Measurements from ENCODE around the gene PLN.

The PLN gene

DNA sequence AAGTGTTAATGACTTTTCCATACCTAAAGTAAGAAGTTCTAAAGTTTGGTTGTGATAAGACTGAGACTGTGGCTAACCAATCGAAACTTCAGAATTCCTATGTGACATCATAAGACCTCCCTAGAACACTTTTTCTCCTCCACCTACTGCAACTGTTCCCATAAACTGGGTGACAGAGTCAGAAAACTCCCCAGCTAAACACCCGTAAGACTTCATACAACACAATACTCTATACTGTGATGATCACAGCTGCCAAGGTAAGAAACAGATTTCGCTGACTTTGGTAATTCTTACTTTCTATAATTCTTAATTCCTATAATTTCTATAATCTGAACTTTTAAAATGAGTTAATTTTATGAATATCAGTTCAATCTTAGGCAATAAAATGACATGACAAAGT, at the start of gene PLN:
Gene PLN (plus strand): TSS at position 161 of the 400 bp plus-strand sequence. CDS start 10,626 bp downstream, outside the sequence.
- DNase-seq: no peak

DNA sequence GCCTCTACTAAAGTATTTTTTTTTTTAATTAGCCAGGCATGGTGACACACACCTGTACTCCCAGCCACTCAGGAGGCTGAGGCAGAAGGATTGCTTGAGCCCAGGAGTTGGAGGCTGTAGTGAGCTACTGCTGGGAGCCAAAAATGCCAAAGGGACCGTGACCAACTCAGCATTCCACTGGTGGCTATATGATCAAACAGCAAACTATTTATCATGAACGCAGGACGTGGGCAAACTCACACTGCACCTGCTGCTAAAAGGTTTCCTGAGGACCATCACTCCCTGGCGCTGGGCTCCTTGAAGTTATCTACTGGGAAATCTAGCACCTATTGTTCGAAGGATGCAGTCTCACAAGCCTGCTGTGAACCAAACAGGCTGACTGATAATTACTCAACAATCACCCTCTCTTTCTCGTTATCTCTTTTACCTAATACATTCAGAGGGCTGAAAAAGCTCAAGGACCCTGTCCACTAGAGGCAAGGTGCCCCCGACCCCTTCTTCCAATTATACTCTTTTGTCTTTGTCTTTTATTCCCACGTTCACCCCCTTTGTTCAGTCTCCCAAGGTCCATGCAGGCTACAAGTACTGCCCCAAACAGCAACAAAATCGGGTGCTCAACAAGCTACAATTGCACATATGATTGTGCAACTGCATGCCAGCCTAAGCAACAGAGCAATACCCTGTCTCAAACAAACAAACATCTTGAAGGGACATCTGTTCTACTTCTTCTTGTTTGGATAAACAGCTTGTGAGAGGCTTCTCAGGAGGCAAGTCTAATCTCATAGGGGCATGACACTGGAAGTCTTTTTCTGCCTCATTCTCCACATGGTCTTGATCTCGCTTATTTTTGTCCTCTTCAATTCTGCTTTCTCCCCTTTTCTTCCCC, 47.7 kb upstream of the PLN start:
- DNase-seq: no peak

DNA sequence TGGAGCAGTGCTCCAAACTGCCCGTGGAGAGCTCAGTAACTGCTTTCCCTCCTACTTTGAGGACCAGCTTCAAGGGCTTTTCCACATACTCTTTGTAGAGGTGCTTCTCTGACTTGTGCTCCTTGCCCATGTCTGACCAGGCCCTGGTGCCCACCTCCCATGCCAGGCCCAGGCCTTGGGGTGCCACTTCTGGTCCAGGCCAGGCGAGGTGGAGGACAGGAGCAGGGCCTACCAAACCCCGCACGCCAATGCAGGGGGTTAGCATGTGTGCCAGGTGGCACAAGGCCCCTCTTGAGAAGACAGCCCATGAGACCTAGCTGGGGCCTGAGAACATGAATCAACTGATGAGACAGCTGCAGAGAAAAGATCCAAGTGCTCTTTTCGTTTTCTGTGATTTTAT, 47.0 kb upstream of the PLN start:
- DNase-seq: no peak

DNA sequence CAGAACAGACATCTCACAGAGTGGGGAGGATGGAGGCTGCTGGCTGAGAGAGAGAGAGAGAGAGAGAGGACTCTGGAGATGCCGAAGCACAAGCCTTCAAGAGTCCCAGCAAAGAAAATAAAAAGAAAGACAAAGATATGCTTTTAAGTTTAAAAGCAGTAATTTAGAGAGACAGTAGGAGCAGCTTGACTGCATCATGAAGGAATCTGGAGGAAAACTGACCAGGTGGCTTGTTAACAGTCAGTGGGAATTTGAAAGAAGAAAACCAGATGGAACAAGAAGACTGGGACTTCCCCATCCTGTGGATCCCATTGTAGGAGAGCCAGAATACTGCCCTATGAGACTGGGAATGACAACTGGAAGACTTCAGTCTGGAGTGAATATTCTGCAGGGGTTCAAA, 46.3 kb upstream of the PLN start:
- no peak for DNase-seq

DNA sequence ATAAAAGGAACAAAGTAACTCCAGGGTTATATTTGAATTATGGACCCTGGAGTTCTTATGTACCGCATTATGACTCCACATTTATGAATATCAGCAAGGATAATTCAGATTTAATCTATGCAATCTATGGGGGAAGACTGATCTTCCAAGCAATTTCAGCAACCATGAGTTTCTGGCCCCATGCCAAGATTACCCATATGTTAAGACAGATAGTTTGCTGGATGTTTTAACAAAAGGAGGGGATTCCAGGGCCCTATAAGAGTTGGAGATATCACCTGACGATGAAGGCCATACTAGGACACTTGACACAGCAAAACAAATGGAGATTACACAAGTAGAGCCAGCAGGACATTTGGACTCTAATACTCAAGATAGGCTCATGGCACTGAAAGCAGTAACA, 45.9 kb upstream of the PLN start:
- DNase-seq: no peak

DNA sequence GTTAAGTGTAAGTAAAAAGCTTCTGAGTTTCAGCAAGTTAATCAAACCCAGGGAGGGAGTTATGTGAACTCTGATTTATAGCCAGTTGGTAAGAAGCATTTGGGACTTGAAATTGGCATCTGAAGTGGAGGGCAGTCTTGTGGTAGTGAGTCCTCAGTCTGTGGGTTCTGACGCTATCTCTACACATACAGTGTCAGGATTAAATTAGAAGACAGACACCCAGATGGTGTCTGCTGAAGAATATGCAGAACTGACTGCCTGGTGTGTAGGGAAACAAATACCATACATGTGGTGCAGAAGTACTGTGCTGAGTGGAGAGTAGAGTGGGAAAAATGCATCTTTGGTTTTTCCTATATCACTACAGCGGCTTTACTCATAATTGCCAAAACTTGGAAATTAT, 43.5 kb upstream of the PLN start:
- no peak for DNase-seq

DNA sequence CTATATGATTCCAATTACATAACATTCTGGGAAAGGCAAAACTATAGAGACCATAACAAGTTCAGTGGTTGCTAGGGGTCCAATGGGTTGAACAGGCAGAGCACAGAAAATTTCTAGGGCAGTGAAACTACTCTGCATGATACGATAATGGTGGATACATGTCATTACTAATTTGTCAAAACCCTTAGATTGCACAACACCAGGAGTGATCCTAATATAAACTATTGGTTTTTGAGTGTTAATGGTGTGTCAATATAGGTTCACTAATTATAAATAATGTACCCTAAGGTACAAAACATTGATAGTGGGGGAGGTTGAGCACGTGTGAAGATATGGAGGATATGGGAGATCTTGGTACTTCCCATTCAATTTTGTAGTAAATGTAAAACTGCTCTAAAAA, 42.4 kb upstream of the PLN start:
- no peak for DNase-seq

DNA sequence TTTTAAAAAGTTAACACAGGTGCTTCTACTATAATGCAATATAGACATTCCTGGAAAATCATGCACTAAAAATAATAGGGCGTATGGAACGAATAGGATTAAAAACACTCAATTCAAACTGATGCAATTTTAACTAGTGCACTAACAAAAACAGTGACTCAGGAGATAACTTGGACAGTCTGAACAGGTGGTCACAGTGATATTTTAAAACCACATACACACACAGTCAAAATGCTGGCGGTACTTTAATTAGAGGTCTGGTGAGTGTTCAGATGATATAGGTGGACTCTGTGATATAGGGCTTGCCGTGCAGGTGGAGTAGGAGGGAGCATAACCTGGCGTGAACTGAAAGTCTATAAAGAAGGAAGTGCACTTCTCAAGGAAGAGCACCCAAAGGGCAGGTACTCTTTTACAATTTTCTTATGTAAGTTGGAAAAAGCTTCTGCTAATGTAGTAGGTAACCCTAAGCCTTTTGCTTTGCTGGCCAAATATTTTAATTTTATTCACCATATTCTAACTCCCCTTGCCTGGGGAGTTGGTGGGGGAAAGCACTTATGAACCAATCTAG, 41.9 kb upstream of the PLN start:
- DNase-seq: no peak

DNA sequence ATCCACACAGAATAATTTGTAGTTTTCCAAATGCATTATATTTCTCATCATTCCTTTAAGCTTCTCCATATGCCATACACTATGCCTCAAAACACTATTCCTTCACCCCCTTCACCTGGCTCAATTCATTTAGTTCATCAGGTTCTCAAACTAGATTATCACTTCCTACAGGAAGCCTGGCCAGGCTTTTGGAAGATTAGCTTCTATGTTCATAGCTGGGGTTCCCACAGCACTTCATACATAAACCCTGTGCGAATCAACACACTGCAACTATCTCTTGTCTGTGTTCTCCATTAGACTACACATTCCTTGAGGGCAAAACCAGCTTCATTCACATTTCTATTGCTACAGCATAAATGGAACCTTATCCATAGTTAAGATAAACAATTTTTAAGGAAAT, 40.5 kb upstream of the PLN start:
- no peak for DNase-seq

DNA sequence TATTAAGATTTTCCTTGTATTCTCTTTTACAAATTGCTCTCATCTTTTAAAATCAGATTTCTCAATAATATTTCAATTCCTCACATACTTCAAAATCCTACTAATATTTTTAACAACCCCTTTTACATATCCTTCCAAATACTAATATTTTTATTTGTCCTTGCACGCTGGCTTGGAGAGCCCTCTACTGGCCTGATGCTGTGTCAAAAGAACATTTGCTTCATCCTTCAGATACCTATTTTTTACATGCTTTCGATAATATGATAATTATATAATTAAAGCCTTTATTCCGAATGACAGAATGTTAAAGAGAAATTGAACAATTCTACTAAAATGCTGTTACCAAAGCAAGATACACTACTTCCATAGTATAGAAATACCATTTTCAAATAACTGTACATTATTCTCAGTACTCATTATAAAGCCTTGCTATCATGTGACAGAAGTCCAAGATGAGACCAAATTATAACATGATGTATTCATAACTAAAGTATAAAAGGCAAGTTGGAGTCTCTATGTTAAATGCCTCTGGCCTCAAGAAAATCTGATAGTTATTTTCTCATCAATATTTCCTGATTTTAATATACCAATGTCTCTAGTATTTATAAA, 39.0 kb upstream of the PLN start:
- DNase-seq: peak; percentile 7

DNA sequence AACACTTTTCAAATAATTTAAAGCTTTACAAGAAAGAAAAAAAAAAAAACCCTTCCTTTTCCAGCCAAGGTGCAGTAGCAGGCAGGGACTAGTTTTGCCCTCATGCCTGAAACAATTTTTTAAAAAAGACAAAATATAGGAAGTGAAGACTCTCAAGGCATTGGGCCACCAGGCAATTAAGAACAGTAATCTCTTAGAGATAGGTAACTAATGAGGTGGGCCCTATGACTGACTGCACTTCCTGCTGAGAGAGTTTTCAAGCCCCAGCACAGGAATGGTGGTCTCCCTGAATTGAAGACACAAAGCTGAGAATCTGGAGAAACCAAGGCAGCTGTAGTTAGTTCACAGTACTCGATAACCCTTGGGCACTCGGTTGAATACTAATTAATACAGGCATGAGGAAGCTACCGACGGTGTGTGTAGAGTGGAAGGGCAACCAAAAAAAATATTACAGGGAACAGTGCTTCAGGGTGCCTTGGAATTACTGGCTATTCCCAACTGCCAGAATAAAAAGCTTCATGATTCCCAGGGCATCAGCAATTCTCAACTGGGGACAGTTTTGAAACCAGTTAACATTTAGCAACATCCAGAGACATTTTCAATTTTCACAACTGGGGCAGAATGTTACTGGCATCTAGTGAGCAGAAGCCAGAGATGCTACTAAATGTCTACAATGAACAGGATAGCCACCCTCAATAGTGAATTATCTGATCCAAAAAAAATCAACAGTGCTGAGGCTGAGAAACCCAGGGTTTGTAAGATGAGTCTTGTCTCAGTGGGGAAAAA, 36.0 kb upstream of the PLN start:
- no peak for DNase-seq

DNA sequence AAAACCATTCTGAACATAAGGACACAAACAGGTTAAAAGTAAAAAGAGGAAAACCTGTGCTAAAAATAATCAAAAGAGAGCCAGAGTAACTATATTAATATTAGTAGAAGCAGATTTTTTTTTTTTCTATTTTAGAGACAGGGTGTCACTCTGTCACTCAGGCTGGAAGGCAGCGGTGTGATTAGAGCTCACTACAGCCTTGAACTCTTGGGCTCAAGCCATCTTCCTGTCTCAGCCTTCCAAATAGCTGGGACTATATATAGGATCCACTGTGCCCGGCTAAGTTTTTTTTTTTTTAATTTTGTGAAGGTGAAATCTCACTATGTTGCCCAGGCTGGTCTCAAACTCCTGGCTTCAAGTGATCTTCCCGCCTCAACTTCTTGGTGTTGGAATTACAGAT, 33.4 kb upstream of the PLN start:
- DNase-seq: no peak

DNA sequence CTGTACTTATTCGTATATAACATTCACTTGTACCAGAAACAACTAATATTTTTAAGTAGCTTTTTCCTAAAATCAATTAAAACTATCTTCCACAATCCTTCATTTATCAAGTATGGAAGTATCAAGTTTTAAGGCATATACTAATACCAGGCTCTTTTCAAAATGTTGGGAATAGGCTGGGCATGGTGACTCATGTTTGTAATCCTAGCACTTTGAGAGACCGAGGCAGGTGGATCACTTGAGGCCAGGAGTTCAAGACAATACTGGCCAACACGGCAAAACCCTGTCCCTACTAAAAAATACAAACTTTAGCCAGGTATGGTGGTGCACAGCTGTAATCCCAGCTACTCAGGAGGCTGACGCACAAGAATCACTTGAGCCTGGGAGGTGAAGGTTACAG, 25.7 kb upstream of the PLN start:
- DNase-seq: no peak

DNA sequence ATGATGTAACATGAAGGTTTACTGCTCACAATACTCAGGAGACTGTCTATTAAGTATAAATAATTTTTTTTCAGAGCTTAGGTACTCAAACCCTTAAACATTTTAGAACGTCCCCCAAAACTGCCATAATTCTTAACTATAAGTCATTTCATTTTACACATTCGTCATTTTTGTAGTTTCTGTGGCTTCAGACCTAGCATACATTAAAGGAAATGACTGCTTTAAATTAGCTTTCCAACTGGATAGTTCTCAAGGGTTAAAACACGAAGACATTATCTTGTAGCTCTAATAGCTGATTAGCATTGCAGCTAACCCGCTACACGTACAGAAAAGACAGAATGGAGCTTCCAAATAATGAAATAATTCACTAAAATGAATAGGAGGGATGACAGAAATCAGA, 24.9 kb upstream of the PLN start:
- no peak for DNase-seq

DNA sequence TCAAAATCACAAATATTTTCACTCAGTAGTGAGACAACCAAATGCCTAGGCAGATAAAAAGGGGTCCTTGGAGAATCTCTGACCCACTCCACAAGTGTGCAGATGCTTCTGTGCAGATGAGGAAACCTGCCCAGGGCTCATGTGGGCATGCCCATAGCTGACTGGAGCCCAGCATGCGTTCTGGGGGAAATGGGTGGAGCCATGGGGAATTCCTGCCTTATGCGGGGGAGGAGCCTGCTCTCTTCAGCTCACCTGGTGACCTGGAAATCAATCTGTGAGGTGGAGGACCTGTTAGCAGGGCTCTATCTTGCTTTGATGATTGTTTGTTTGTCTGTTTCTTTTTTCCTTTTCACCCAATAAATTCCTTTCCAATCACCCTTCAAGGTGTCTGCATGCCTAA, 23.4 kb upstream of the PLN start:
- no peak for DNase-seq

DNA sequence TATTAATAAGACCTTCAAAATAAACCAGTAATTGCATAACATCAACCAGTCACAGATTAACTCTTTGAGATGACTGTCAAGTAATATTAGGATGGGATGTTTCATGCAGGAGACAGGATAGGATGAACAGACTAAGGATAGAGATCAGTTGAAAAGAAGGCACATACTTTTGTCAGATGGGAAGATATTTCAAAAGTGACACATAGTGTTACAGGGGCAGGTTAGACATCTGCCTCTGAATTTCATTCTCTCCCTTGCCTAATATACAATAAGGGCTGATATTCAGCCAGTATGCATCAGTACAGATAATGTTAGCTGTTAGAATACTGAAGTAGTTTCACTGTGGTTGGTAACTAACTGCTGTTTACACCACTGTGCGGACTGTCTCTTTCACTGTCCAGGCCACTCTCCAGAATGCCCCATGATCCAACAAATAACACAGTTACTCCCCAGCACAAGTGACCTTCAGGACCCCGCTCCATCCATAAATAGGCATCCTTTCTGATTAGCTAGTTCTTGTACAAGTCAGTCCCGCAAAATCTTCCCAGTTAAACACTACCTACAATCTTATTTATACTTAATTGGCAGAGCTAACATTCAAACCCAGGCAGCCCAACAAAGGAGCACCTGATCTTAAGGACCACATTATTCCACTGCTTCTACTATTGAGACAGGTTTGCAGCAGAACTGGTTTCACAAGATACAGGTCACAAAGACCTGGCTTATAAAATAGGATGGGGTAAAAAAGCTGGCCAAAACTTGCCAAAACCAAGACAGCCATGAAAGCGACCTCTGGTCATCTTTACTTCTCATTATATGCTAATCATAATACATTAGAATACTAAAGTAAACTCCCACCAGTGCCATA, 21.9 kb upstream of the PLN start:
- DNase-seq: no peak

DNA sequence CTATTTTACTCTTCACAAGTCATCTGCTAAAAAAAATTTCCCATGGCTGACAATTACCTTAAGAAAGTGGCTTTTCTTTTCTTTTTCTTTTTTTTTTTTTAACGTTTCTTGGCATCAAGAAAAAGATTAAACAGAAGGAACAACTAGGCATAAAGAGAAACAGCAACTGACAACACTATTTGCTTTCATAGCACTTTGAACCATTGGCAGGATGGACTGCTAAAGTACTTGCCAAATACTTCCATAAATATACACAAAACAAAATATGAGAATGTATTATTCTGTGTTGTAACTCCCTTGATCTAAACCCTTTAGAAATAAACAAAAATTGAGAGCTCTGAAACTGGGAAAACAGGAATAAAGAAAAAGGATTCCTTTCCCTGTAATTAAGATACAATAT, 20.0 kb upstream of the PLN start:
- DNase-seq: no peak

DNA sequence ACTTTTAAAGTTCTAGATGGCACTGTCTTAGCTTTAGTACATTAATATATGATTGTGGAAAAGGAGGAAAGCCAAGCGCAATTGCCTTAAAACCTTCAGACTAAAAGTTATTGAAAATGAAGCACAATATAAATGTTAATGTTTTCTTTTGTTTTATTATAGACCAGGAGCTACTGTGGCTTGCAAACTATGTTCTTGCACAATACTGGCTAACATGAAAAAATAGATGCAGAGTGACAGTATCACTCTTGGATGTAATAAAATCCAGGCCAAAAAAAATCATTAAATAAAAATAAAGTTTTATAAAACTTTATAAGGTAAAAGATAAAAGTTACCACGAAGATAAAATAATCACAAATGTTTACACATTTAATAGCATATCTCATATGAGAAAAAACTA, 18.3 kb upstream of the PLN start:
- DNase-seq: no peak

DNA sequence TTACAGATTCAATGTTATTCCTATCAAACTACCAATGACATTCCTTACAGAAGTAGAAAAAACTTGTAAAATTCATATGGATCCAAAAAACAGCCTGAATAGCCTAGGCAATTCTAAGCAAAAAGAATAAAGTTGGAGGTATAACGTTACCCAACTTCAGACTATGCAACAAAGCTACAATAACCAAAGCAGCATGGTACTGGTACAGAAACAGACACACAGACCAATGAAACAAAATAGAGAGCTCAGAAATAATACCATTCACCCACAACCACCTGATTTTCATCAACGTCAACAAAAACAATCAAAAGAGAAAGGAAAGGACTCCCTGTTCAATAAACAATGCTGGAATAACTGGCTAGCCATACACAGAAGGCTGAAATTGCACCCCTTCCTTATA, 17.2 kb upstream of the PLN start:
- DNase-seq: no peak

DNA sequence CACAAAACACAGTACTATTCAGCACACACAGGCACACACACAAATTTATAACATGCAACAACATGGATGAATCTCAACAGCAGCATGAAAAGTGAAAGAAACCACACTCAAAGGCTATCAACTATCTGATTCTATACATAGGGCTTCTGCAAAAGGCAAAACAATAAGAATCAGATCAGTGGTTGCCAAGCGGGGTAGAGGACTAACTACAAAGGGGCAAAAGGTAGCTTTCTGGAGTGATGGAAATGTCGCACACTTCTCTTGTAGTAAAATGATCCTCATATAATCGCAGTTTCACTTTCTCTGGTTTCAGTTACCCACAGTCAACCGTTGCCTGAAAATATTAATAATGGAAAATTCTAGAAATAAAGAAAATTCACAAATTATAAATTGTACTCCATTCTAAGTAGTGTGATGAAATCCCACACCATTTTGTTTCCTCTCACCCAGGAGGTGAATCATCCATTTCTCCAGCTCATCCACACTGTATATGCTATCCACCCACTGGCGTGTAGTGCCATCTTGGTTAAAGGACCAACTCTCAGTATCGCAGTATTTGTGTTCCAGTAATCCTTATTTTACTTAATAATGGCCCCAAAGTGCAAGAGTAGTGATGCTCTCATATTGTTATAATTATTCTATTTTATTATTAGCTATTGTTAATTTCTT, 12.8 kb upstream of the PLN start:
- DNase-seq: no peak

DNA sequence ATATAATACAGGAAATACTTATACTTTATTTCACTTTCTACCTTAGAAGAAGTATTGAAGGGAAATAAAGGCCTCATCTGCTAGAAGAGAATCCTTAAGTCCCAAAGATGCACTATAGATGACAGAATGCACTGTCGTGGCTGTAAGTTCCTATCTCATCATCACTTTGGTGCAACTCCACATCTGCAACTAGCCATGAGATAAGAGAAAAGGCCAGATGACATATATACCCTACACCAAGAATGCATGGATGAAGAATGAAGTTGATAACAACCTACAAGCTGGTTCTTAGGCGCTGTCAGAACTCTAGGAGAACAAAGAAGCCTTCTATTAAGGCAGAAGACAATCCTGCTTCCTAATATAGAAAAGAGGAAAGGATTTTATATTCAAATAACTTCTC, 11.6 kb upstream of the PLN start:
- no peak for DNase-seq

DNA sequence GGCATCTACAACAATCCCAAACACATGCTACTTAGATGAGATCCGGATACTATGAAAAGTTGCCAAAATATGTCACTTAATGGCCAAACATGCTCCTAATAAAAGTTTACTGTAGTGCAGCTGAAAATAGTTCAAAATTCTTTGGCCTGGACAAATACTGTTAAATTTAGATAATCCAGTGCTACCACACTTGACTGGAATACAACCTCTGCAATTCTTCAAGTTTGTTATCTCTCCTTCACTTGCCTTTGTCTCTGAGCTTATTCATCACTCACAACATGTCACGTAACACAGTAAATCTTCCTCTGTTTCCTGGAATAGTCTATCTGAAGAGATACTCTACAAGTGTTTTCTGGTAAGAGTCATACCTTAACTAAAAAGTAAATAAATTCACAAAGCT, 10.5 kb upstream of the PLN start:
- no peak for DNase-seq
